SH-SY5Y (cell line): ENCODE measurements around the gene KDM1B.

ENCODE experiments used
- GATA2 ChIP-seq: IDR thresholded peaks from 2 replicates; pipeline ENCODE4 v1.6.1; 2011; ENCODE audit warnings: mild to moderate bottlenecking, low read depth, low read length
- GATA3 ChIP-seq: IDR thresholded peaks from 2 replicates; pipeline ENCODE4 v1.6.1; 2011; ENCODE audit warnings: low read depth, mild to moderate bottlenecking, low read length, moderate library complexity

DNA sequence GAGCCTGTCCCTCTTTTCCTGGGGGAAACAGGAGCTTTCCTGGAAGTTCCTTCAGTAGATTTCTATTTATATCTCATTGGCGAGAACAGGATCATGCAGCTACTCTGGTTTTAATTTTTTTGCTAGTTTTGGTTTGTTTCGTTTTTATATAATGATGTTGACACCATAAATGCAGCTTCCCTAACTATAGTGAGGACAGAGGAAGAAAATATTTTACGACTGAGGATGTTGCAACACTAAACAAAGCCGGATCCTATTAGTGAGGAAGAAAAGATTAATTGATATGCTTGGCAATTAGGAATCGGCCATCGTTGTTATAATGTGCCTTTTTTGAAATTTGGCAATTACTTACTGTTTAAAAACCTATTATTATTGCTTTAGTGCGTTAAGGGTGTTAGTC, 16.6 kb downstream of the KDM1B start:
- TF ChIP-seq GATA2 (no peak), GATA3 (no peak)
